HEK293T (cell line): ENCODE measurements around the gene PAF1.
"Not testable (repeated sequence)": the region's sequence is repeated elsewhere in the genome, so short reads cannot be mapped to it uniquely, and the experiment has no call there.

ENCODE experiments used
- CTCF ChIA-PET: fragments of 350-600 bp; formaldehyde crosslinking; extraction: SDS; loops from one replicate; lab custom pipeline; 2021; ENCODE audit warnings: antibody characterized with exemption, inconsistent platforms; lab: Yijun Ruan, JAX
- POLR2A ChIA-PET: fragments of 350-600 bp; formaldehyde crosslinking; extraction: SDS; loops from one replicate; lab custom pipeline; 2020; ENCODE audit warnings: antibody characterized with exemption, inconsistent platforms; lab: Yijun Ruan, JAX
- DNase-seq: peaks from one replicate; pipeline ENCODE4 v3.0.0; 2012; ENCODE audit warnings: mixed read lengths; ENCODE audit errors: extremely low spot score
- ARNT ChIP-seq: fragments of 450-650 bp; IDR thresholded peaks from 2 replicates; pipeline ENCODE4 v1.6.1; 2017; ENCODE audit warnings: mild to moderate bottlenecking
- BHLHE40 ChIP-seq: fragments of 450-650 bp; IDR thresholded peaks from 2 replicates; pipeline ENCODE4 v1.6.1; 2016; ENCODE audit warnings: mild to moderate bottlenecking, moderate library complexity, borderline replicate concordance
- CTBP1 ChIP-seq: fragments of 450-650 bp; IDR thresholded peaks from 2 replicates; pipeline ENCODE4 v1.6.1; 2016; ENCODE audit warnings: borderline replicate concordance
- ELF4 ChIP-seq: fragments of 450-650 bp; IDR thresholded peaks from 2 replicates; pipeline ENCODE4 v1.6.1; 2017; ENCODE audit warnings: antibody characterized with exemption
- FOXA1 ChIP-seq: fragments of 450-650 bp; IDR thresholded peaks from 2 replicates; pipeline ENCODE4 v1.6.1; 2016; ENCODE audit warnings: mild to moderate bottlenecking
- FOXK2 ChIP-seq: fragments of 450-650 bp; IDR thresholded peaks from 2 replicates; pipeline ENCODE4 v1.6.1; 2016; ENCODE audit warnings: mild to moderate bottlenecking
- FOXM1 ChIP-seq: fragments of 450-650 bp; IDR thresholded peaks from 2 replicates; pipeline ENCODE4 v1.6.1; 2017; ENCODE audit warnings: mild to moderate bottlenecking, borderline replicate concordance
- HDGF ChIP-seq: fragments of 450-650 bp; IDR thresholded peaks from 2 replicates; pipeline ENCODE4 v1.6.1; 2017; ENCODE audit warnings: antibody characterized with exemption, borderline replicate concordance
- L3MBTL2 ChIP-seq: fragments of 450-650 bp; conservative IDR thresholded peaks from 2 replicates; pipeline ENCODE4 v1.6.1; 2016; ENCODE audit warnings: mild to moderate bottlenecking
- LEF1 ChIP-seq: fragments of 450-650 bp; IDR thresholded peaks from 2 replicates; pipeline ENCODE4 v1.6.1; 2017; ENCODE audit warnings: mild to moderate bottlenecking, borderline replicate concordance
- NFRKB ChIP-seq: fragments of 450-650 bp; IDR thresholded peaks from 2 replicates; pipeline ENCODE4 v1.6.1; 2016; ENCODE audit warnings: mild to moderate bottlenecking, moderate library complexity
- SP1 ChIP-seq: fragments of 450-650 bp; IDR thresholded peaks from 2 replicates; pipeline ENCODE4 v1.6.1; 2017
- SUZ12 ChIP-seq: fragments of 450-650 bp; IDR thresholded peaks from 2 replicates; pipeline ENCODE4 v1.6.1; 2016; ENCODE audit warnings: mild to moderate bottlenecking
- TARDBP ChIP-seq: fragments of 450-650 bp; IDR thresholded peaks from 2 replicates; pipeline ENCODE4 v1.6.1; 2016
- ZNF384 ChIP-seq: fragments of 450-650 bp; IDR thresholded peaks from 2 replicates; pipeline ENCODE4 v1.6.1; 2016
- TF ChIP-seq, protein P1 (sequence below): fragments of 450-650 bp; IDR thresholded peaks from 2 replicates; pipeline ENCODE4 v1.6.1; 2016

PAF1 gene

DNA sequence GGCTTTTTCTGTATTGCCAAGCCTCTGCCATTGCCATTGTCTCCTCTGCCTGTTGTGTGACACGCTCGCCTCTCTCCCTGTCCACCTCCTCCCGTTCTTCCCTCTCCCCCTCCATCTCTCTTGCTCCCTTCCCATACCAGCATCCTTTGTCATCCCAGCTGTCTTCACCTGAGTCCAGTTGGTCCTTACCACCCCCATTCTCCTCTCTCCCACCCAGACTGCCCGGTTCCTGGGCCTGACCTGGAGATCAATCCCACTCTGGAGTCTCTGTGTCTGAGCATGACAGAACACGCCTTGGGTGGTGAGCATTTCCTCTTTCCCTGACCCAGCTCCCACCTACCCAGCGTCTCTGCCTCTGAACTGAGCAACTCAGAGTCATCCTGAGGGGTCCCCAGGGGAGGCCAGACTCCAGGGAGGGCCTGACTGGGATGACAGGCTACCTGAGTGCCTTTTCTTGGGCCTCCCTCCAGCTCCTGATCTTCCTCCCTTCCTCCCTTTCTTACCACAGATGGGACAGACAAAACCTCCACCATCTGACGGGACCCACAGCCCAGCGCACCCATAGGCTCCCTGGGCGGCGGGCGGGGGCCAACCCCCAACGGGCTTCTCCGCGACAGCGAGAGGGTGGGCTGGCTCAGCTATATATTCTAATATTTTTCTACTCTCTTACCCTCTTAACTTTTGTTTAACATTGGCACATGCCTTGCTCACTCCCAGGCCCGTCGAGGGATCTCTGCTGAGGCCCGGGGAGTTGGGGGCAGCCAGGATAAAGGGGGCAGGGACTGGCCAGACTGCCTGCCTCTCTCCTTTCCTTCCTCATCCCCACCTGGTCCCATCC, 7.7 kb downstream of the PAF1 start:
- DNase-seq: no peak
- TF ChIP-seq BHLHE40: no peak
- TF ChIP-seq LEF1: no peak
- TF ChIP-seq, protein P1, sequence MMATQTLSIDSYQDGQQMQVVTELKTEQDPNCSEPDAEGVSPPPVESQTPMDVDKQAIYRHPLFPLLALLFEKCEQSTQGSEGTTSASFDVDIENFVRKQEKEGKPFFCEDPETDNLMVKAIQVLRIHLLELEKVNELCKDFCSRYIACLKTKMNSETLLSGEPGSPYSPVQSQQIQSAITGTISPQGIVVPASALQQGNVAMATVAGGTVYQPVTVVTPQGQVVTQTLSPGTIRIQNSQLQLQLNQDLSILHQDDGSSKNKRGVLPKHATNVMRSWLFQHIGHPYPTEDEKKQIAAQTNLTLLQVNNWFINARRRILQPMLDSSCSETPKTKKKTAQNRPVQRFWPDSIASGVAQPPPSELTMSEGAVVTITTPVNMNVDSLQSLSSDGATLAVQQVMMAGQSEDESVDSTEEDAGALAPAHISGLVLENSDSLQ: no peak
- no peak for TF ChIP-seq ZNF384
- no peak for TF ChIP-seq NFRKB
- no peak for TF ChIP-seq FOXA1
- no peak for TF ChIP-seq CTBP1
- TF ChIP-seq HDGF: no peak
- no peak for TF ChIP-seq ELF4
- no peak for TF ChIP-seq SP1
- TF ChIP-seq SUZ12: no peak
- TF ChIP-seq FOXM1: no peak
- ChIA-PET CTCF (no interaction called here), POLR2A (no interaction called here)

GRCh38 chr19:39381910-39382611, 8.8 kb downstream of the PAF1 start:
- POLR2A ChIA-PET: no interaction called here
- CTCF ChIA-PET: no interaction called here
- DNase-seq: no peak
- TF ChIP-seq ARNT (no peak), ELF4 (no peak), FOXK2 (no peak), TARDBP (no peak), HDGF (no peak), NFRKB (no peak), CTBP1 (no peak), FOXA1 (no peak), SUZ12 (no peak), L3MBTL2 (no peak), FOXM1 (no peak), LEF1 (no peak), ZNF384 (no peak), SP1 (no peak), BHLHE40 (no peak)
- TF ChIP-seq, protein P1: no peak

DNA sequence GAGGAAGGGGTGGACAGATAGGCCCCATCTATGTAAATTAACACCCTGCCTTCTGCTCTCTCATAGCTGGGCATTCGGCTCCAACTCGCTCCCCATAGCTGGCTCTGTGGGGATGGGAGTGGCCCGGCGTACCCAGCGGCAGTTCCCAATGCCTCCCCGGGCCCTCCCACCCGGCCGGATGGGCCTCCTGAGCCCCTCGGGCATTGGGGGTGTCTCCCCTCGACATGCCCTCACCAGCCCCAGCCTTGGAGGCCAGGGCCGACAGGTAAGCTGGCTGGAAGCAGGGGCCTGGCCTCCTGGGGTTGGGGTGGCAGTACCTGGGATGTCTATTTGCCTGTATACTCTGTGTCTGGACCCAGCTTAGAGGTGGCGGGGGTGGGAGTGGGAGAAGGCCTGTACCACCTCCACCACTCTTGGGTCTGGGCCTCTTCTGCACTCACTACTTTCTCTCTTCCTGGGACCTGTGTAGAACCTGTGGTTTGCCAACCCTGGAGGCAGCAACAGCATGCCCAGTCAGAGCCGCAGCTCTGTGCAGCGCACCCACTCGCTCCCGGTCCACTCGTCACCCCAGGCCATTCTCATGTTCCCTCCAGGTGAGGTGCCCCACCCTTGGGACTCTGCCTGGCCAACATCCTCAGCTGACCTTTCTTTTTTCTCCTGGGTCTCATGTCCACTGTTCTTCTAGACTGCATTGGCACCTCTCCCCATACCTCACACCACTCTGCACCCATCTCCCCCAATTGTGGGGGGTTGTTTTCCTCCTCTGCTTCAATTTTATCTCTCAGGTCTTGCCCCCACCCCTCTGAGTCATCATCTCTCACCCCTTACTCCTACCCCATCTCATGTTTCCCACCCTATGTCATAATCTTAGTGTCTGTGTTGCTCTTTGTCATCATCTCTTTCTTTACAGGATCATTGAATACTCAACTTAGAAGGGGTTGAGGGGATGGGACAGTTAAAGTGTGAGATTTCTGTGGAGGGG, 10.1 kb downstream of the PAF1 start:
- ChIA-PET POLR2A (no interaction called here), CTCF (no interaction called here)
- DNase-seq: no peak
- TF ChIP-seq SP1 (no peak), TARDBP (no peak), FOXA1 (no peak), BHLHE40 (no peak), NFRKB (no peak), ZNF384 (no peak), ARNT (no peak)

- DNase-seq: no peak
- CTCF ChIA-PET: no interaction called here
- TF ChIP-seq SUZ12: no peak
- TF ChIP-seq NFRKB: no peak
- TF ChIP-seq ELF4: no peak
- no peak for TF ChIP-seq FOXK2
- no peak for TF ChIP-seq FOXM1
- no peak for TF ChIP-seq HDGF
- TF ChIP-seq L3MBTL2: no peak
- TF ChIP-seq, protein P1: no peak
- TF ChIP-seq ZNF384: no peak
- no peak for TF ChIP-seq LEF1
- no peak for TF ChIP-seq TARDBP
- no peak for TF ChIP-seq ARNT
- no peak for TF ChIP-seq BHLHE40
- TF ChIP-seq CTBP1: no peak
- no peak for TF ChIP-seq FOXA1
- no peak for TF ChIP-seq SP1
- POLR2A ChIA-PET: no interaction called here
Observed at GRCh38 chr19:39379865-39380396, 11.0 kb downstream of the PAF1 start.

DNA sequence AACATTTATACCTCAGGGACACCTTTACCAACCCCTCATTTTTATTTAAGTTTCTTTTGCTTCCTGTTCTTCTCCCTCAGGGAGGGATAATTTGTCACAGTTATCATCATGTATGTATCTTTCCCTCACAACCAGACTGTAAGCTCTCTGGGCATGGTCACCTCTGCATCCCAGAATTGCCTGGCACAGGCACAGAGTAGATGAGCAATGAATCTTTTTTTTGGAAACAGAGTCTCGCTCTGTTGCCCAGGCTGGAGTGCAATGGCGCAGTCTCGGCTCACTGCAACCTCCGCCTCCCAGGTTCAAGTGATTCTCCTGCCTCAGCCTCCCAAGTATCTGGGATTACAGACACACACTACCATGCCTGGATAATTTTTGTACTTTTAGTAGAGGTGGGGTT, 11.5 kb downstream of the PAF1 start:
- DNase-seq, POLR2A ChIA-PET, CTCF ChIA-PET: not testable (repeated sequence)
